ENCODE results near the gene SERPINE2. TPM values are rescaled to one million over a fixed set of nuclear protein-coding genes. Genes with fewer than 3 reads are reported as not detected.

Gene SERPINE2
- total and polyA plus RNA-seq, 2 donors (not counting 3 experiments of a cell fraction or from before 2014, with no cell fraction given): 4.0 to 8.8 TPM

GRCh38 chr2:224025874-224026273 is 13.2 kb downstream of the SERPINE2 start:
- H3K4me3 ChIP-seq (replicated peaks in 1 of 3; ENCODE audit: insufficient read depth in 1 of 3, low read depth in 1 of 3, low read length in 3 of 3): no peak overlapping the region
- H3K27ac ChIP-seq (ENCODE audit: insufficient read depth, low read depth, low read length): no peak overlapping the region
- no peaks in the 10 kb centered on the region for H3K36me3 ChIP-seq (ENCODE audit: control insufficient read depth in 2 of 2, extremely low read depth in 1 of 2, insufficient read depth in 2 of 2, low read length in 2 of 2)
- no peak overlapping the region for H3K4me2 ChIP-seq (ENCODE audit: insufficient read depth, low read length)
- dilution Hi-C loops (cut with MboI; ENCODE audit: extremely low pct_ligation_motif_present, low sequenced_read_pairs) (no loop called here), intact Hi-C loops (cut with micrococcal nuclease) (no loop called here)
- no peaks in the 10 kb centered on the region for H3K9me1 ChIP-seq (replicated peaks; ENCODE audit: control insufficient read depth, extremely low read depth, insufficient read depth, low read length)
- POLR2A ChIA-PET: no interaction called here
- no peak overlapping the region for H3K9ac ChIP-seq (replicated peaks; ENCODE audit: extremely low read depth, insufficient read depth, low read length)
- H3K9me3 ChIP-seq (replicated peaks; ENCODE audit: control insufficient read depth, insufficient read depth, low read length): no peaks in the 10 kb centered on the region
- TF ChIP-seq FOS (IDR thresholded peaks at IDR 0.05; ENCODE audit: borderline replicate concordance, insufficient read depth, low read length): no peak
- TF ChIP-seq EZH2 (IDR thresholded peaks at IDR 0.05; ENCODE audit: borderline replicate concordance, low read depth, low read length, severe bottlenecking): no peak
- TF ChIP-seq, protein P1, sequence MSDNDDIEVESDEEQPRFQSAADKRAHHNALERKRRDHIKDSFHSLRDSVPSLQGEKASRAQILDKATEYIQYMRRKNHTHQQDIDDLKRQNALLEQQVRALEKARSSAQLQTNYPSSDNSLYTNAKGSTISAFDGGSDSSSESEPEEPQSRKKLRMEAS (IDR thresholded peaks at IDR 0.05; ENCODE audit: insufficient read depth, insufficient read length): no peak
- TF ChIP-seq POLR2A (IDR thresholded peaks at IDR 0.05; ENCODE audit: low read depth, low read length): no peak
- no peak for TF ChIP-seq MYC (IDR thresholded peaks at IDR 0.05; ENCODE audit: low read depth, low read length)
- no peak for TF ChIP-seq CTCF (IDR thresholded peaks at IDR 0.05; ENCODE audit: extremely low read depth in 1 of 2, insufficient read depth in 1 of 2, low read depth in 1 of 2, low read length in 2 of 2)
- no peak for TF ChIP-seq POLR2AphosphoS5 (IDR thresholded peaks at IDR 0.05; ENCODE audit: insufficient read depth, low read depth, low read length)
- no peaks in the 10 kb centered on the region for H3K27me3 ChIP-seq (ENCODE audit: control insufficient read depth in 2 of 2, insufficient read depth in 2 of 2, low read length in 2 of 2)
- CTCF ChIA-PET: interaction anchor here (1.3 kb wide), 1 partner anchor 257 kb away, joined by 4 read pairs; no protein-coding TSS in a partner anchor
- FAIRE-seq (no peak), DNase-seq (ENCODE audit: low read depth, low spot score) (no peak)
- no peaks in the 10 kb centered on the region for H4K20me1 ChIP-seq (replicated peaks; ENCODE audit: control insufficient read depth, extremely low read depth, insufficient read depth, low read length)
- no peaks in the 10 kb centered on the region for H3K79me2 ChIP-seq (ENCODE audit: control insufficient read depth, insufficient read depth, low read length)
- H2AFZ ChIP-seq (ENCODE audit: low read depth, low read length): no peak overlapping the region
- H3K4me1 ChIP-seq (ENCODE audit: control insufficient read depth, extremely low read depth, insufficient read depth, low read length): no peaks in the 10 kb centered on the region
- no TSS peak for BruUV-seq (replicated peaks)

Measured in endothelial cell of umbilical vein (primary cell).